K562 (cell line): ENCODE measurements around the gene TEX14. TPM values are rescaled to one million over a fixed set of nuclear protein-coding genes. Genes with fewer than 3 reads are reported as not detected.

ENCODE experiments used
- ATF3 ChIP-seq, 2 experiments: fragments of 450-650 bp in 1 of 2; sonication (generic) in 1 of 2; formaldehyde crosslinking in 1 of 2; IDR thresholded peaks in 1 of 2; conservative IDR thresholded peaks in 1 of 2; 2 replicates each; pipeline versions ENCODE4 v1.6.1 to v1.8.1; 2016 to 2023; ENCODE audit warnings: mild to moderate bottlenecking in 2 of 2, moderate library complexity in 2 of 2, inconsistent platforms in 1 of 2, missing genetic modification reagents in 1 of 2
- CSDE1 ChIP-seq, 2 experiments: fragments of 450-650 bp; IDR thresholded peaks; 2 replicates each; pipeline ENCODE4 v1.6.1; 2016; ENCODE audit warnings: mild to moderate bottlenecking in 1 of 2
- HLTF ChIP-seq: fragments of 450-650 bp; IDR thresholded peaks from 2 replicates; pipeline ENCODE4 v1.6.1; 2016
- HNRNPLL ChIP-seq: fragments of 200-400 bp; formaldehyde crosslinking; IDR thresholded peaks from 2 replicates; pipeline ENCODE4 v1.6.1; 2017; ENCODE audit warnings: low read length, low read depth, mild to moderate bottlenecking; ENCODE audit not compliant: poor library complexity, severe bottlenecking
- ILK ChIP-seq: fragments of 450-650 bp; IDR thresholded peaks from 2 replicates; pipeline ENCODE4 v1.6.1; 2016; ENCODE audit warnings: missing genetic modification characterization, low read depth, mild to moderate bottlenecking, missing compliant biosample characterization, moderate library complexity, borderline replicate concordance
- KLF16 ChIP-seq: IDR thresholded peaks from 2 replicates; pipeline ENCODE4 v1.6.1; 2016; ENCODE audit warnings: antibody characterized with exemption
- MAX ChIP-seq: sonication (generic); formaldehyde crosslinking; IDR thresholded peaks from 2 replicates; pipeline ENCODE4 v1.9.0; 2022; ENCODE audit warnings: mild to moderate bottlenecking, missing genetic modification reagents
- MBD2 ChIP-seq: sonication (generic); IDR thresholded peaks from 2 replicates; pipeline ENCODE4 v1.6.1; 2016; ENCODE audit warnings: low read depth, borderline replicate concordance
- MLX ChIP-seq, 2 experiments: fragments of 450-650 bp in 1 of 2; sonication (generic) in 1 of 2; formaldehyde crosslinking; conservative IDR thresholded peaks; 2 replicates each; pipeline versions ENCODE4 v1.4.0 to v1.8.1; 2020 to 2022; ENCODE audit warnings: mild to moderate bottlenecking in 1 of 2, missing genetic modification reagents in 1 of 2
- PHB2 ChIP-seq: fragments of 450-650 bp; IDR thresholded peaks from 2 replicates; pipeline ENCODE4 v1.6.1; 2017; ENCODE audit warnings: low read depth
- POLR2G ChIP-seq: fragments of 200-400 bp; formaldehyde crosslinking; IDR thresholded peaks from 2 replicates; pipeline ENCODE4 v1.6.1; 2017; ENCODE audit warnings: low read depth, mild to moderate bottlenecking, antibody characterized with exemption, low read length, moderate library complexity
- RBFOX2 ChIP-seq: fragments of 200-400 bp; formaldehyde crosslinking; IDR thresholded peaks from 2 replicates; pipeline ENCODE4 v1.6.1; 2017; ENCODE audit warnings: low read depth, mild to moderate bottlenecking, low read length, moderate library complexity
- RBM22 ChIP-seq: fragments of 200-400 bp; formaldehyde crosslinking; IDR thresholded peaks from 2 replicates; pipeline ENCODE4 v1.6.1; 2018; ENCODE audit warnings: low read length, low read depth; ENCODE audit not compliant: poor library complexity, severe bottlenecking
- RFX7 ChIP-seq: fragments of 250-450 bp; sonication (Bioruptor Pico); IDR thresholded peaks from 2 replicates; pipeline ENCODE4 v1.5.1; 2021; ENCODE audit warnings: mild to moderate bottlenecking
- SP1 ChIP-seq: sonication (generic); formaldehyde crosslinking; IDR thresholded peaks from 2 replicates; pipeline ENCODE4 v1.8.1; 2022; ENCODE audit warnings: mild to moderate bottlenecking, missing genetic modification reagents
- TAL1 ChIP-seq: fragments of 450-650 bp; IDR thresholded peaks from 2 replicates; pipeline ENCODE4 v1.6.1; 2016; ENCODE audit warnings: mild to moderate bottlenecking
- TGIF2 ChIP-seq: sonication (generic); formaldehyde crosslinking; IDR thresholded peaks from 2 replicates; pipeline ENCODE4 v1.8.1; 2022; ENCODE audit warnings: mild to moderate bottlenecking, missing genetic modification reagents, moderate library complexity
- TRIM28 ChIP-seq: fragments of 450-650 bp; IDR thresholded peaks from 2 replicates; pipeline ENCODE4 v1.6.1; 2017
- USF2 ChIP-seq: sonication (generic); formaldehyde crosslinking; IDR thresholded peaks from 2 replicates; pipeline ENCODE4 v1.5.0; 2020; ENCODE audit warnings: missing genetic modification reagents
- ZBTB5 ChIP-seq: fragments of 450-650 bp; IDR thresholded peaks from 2 replicates; pipeline ENCODE4 v1.6.1; 2017; ENCODE audit warnings: antibody characterized with exemption
- ZBTB8A ChIP-seq: fragments of 450-650 bp; IDR thresholded peaks from 2 replicates; pipeline ENCODE4 v1.6.1; 2018; ENCODE audit warnings: mild to moderate bottlenecking, moderate library complexity; ENCODE audit not compliant: partially characterized antibody
- ZNF12 ChIP-seq: sonication (generic); formaldehyde crosslinking; IDR thresholded peaks from 2 replicates; pipeline ENCODE4 v1.4.0; 2020; ENCODE audit warnings: mild to moderate bottlenecking, missing genetic modification reagents
- ZNF124 ChIP-seq: sonication (generic); formaldehyde crosslinking; IDR thresholded peaks from 2 replicates; pipeline ENCODE4 v1.8.1; 2022; ENCODE audit warnings: missing genetic modification reagents
- ZNF274 ChIP-seq: IDR thresholded peaks from 2 replicates; pipeline ENCODE4 v1.6.1; 2011; ENCODE audit warnings: low read depth, mild to moderate bottlenecking, low read length, moderate library complexity, borderline replicate concordance
- ZNF79 ChIP-seq: fragments of 250-450 bp; sonication (Bioruptor Pico); IDR thresholded peaks from 2 replicates; pipeline ENCODE4 v1.4.0; 2020; ENCODE audit warnings: low read depth, mild to moderate bottlenecking, moderate library complexity
- polyA plus RNA-seq, 8 experiments: library from polyadenylated mRNA; depleted of rRNA in 4 of 8; stranded (reverse) in 5 of 8; unstranded in 3 of 8; fragments of >200 nt; fragmentation: Nextera tagmentation in 2 of 8; fragmentation: Illumina TruSeq in 1 of 8; extraction: Ambion mirVana in 2 of 8; extraction: Trizol in 1 of 8; gene quantifications; 2 replicates each; pipeline versions ENCODE4 v1.2.1 to v1.2.3, GENCODE V29; 2011 to 2014; ENCODE audit warnings: inconsistent platforms in 1 of 8, missing spikeins in 1 of 8
- total RNA-seq, 7 experiments: library from RNA; depleted of rRNA in 6 of 7; stranded (reverse); fragments of >200 nt in 6 of 7; fragmentation: Illumina TruSeq in 2 of 7; extraction: Trizol in 2 of 7; gene quantifications; 2 replicates each; pipeline versions ENCODE4 v1.2.1 to v1.2.3, GENCODE V29; 2011 to 2021; ENCODE audit warnings: low replicate concordance in 1 of 7

Gene TEX14
- total and polyA plus RNA-seq, 9 of the 15 experiments (the other 6 are each of a cell fraction or from before 2014, with no cell fraction given) = 0.05 to 0.12 (median 0.09) TPM; not detected in 1

- peak; percentile 54; the same call in 1 of the 2 replicates for TF ChIP-seq ZBTB5
- TF ChIP-seq ZBTB8A = no peak
- TF ChIP-seq ZNF79 (CRISPR knock-in tag) = no peak
- no peak for TF ChIP-seq TAL1
- TF ChIP-seq CSDE1 (IDR thresholded peaks at IDR 0.05) = 0 out of 4 replicates have a peak, but pooled peaks of 1 of the 2 experiments have one; percentile 99
- TF ChIP-seq MAX (CRISPR knock-in tag) = no peak
- TF ChIP-seq PHB2 = no peak
- no peak for TF ChIP-seq USF2 (CRISPR knock-in tag)
- TF ChIP-seq MBD2 = no peak
- TF ChIP-seq RBM22 = peak; percentile 70
- no peak for TF ChIP-seq KLF16
- TF ChIP-seq ATF3 (IDR thresholded peaks at IDR 0.05) = no peak
- peak; percentile 92 for TF ChIP-seq ATF3 (CRISPR knock-in tag; conservative IDR thresholded peaks at IDR 0.05)
- no peak for TF ChIP-seq ZNF12
- no peak for TF ChIP-seq ILK (tag)
- TF ChIP-seq MLX (CRISPR knock-in tag; conservative IDR thresholded peaks at IDR 0.05) = peak in 1 of 2 experiments; percentile 84; a peak in 1 of 4 replicates
- TF ChIP-seq HLTF = no peak
- TF ChIP-seq RFX7 (CRISPR knock-in tag) = no peak
- no peak for TF ChIP-seq ZNF124 (CRISPR knock-in tag)
- TF ChIP-seq HNRNPLL = peak; percentile 55
- TF ChIP-seq RBFOX2 = peak; percentile 95
- TF ChIP-seq ZNF274 = peak; percentile 69; the same call in 1 of the 2 replicates
- TF ChIP-seq SP1 (CRISPR knock-in tag) = peak; percentile 90
- TF ChIP-seq TRIM28 = peak; percentile 52; the same call in 1 of the 2 replicates
- peak; percentile 96; the same call in 1 of the 2 replicates for TF ChIP-seq TGIF2 (CRISPR knock-in tag)
- TF ChIP-seq POLR2G = peak; percentile 94
Measured at GRCh38 chr17:58630883-58631522, 60.8 kb downstream of the TEX14 start (continued).
